Mesenchymal stem cell (in vitro differentiated cells and primary cell): ENCODE data around the gene FOXB2. TPM values are rescaled to one million over a fixed set of nuclear protein-coding genes. Genes with fewer than 3 reads are reported as not detected.

Source experiments
- DNase-seq: peaks from one replicate; pipeline ENCODE4 v3.0.0-alpha.2; 2013
- H2AFZ ChIP-seq: one replicate; pipeline ENCODE4 v1.6.1; 2013; ENCODE audit warnings: low read depth, mild to moderate bottlenecking, control low read depth, inconsistent platforms, low read length, moderate library complexity
- H2AK5ac ChIP-seq: 2 replicates; pipeline ENCODE4 v1.6.1; 2013; ENCODE audit warnings: low read length, moderate library complexity, mild to moderate bottlenecking, inconsistent platforms; ENCODE audit not compliant: severe bottlenecking
- H2BK120ac ChIP-seq: one replicate; pipeline ENCODE4 v1.6.1; 2013; ENCODE audit warnings: low read depth, mild to moderate bottlenecking, inconsistent platforms, low read length, moderate library complexity
- H2BK12ac ChIP-seq, 2 experiments: one replicate each; pipeline ENCODE4 v1.6.1; 2013; ENCODE audit warnings: inconsistent platforms in 2 of 2, low read length in 2 of 2, mild to moderate bottlenecking in 2 of 2, moderate library complexity in 2 of 2, control low read depth in 1 of 2
- H2BK15ac ChIP-seq: one replicate; pipeline ENCODE4 v1.6.1; 2013; ENCODE audit warnings: mild to moderate bottlenecking, low read depth, inconsistent platforms; ENCODE audit not compliant: poor library complexity, severe bottlenecking
- H2BK5ac ChIP-seq: 2 replicates; pipeline ENCODE4 v1.6.1; 2013; ENCODE audit warnings: low read depth, mild to moderate bottlenecking, low read length, control low read depth, inconsistent platforms; ENCODE audit not compliant: poor library complexity, severe bottlenecking
- H3K14ac ChIP-seq, 2 experiments: one replicate each; pipeline ENCODE4 v1.6.1; 2013; ENCODE audit warnings: inconsistent platforms in 2 of 2, low read length in 2 of 2, control low read depth in 1 of 2, mild to moderate bottlenecking in 1 of 2, moderate library complexity in 1 of 2
- H3K18ac ChIP-seq, 2 experiments: one replicate each; pipeline ENCODE4 v1.6.1; 2013; ENCODE audit warnings: inconsistent platforms in 2 of 2, low read length in 2 of 2, control low read depth in 1 of 2, low read depth in 1 of 2, mild to moderate bottlenecking in 1 of 2
- H3K23ac ChIP-seq, 2 experiments: one replicate each; pipeline ENCODE4 v1.6.1; 2013; ENCODE audit warnings: inconsistent platforms in 2 of 2, low read length in 2 of 2, mild to moderate bottlenecking in 2 of 2, moderate library complexity in 2 of 2, control low read depth in 1 of 2
- H3K27ac ChIP-seq: 2 replicates; pipeline ENCODE4 v1.5.1; 2013; ENCODE audit warnings: mild to moderate bottlenecking, moderate library complexity, low read length, control low read depth, inconsistent platforms; ENCODE audit not compliant: poor library complexity, severe bottlenecking
- H3K27me3 ChIP-seq, 2 experiments: 2 replicates each; pipeline versions ENCODE4 v1.6.1 to v1.7.0; 2013; ENCODE audit warnings: low read length in 2 of 2, mild to moderate bottlenecking in 2 of 2, moderate library complexity in 2 of 2, control low read depth in 1 of 2, inconsistent platforms in 1 of 2; ENCODE audit not compliant: control insufficient read depth in 1 of 2, insufficient read depth in 1 of 2
- H3K36me3 ChIP-seq, 2 experiments: 2 replicates each; pipeline versions ENCODE4 v1.6.1 to v1.7.0; 2013; ENCODE audit warnings: low read length in 2 of 2, control low read depth in 1 of 2, inconsistent platforms in 1 of 2, low read depth in 1 of 2, mild to moderate bottlenecking in 1 of 2; ENCODE audit not compliant: insufficient read depth in 2 of 2, control insufficient read depth in 1 of 2
- H3K4ac ChIP-seq, 2 experiments: one replicate each; pipeline ENCODE4 v1.6.1; 2013; ENCODE audit warnings: inconsistent platforms in 2 of 2, low read length in 2 of 2, mild to moderate bottlenecking in 2 of 2, moderate library complexity in 2 of 2, control low read depth in 1 of 2, low read depth in 1 of 2
- H3K4me1 ChIP-seq: 2 replicates; pipeline ENCODE4 v1.6.1; 2013; ENCODE audit warnings: low read depth, low read length, control low read depth; ENCODE audit not compliant: control insufficient read depth, insufficient read depth
- H3K4me2 ChIP-seq: 2 replicates; pipeline ENCODE4 v1.6.1; 2013; ENCODE audit warnings: low read length, mild to moderate bottlenecking, inconsistent platforms; ENCODE audit not compliant: poor library complexity, severe bottlenecking
- H3K4me3 ChIP-seq, 2 experiments: 2 replicates each; pipeline versions ENCODE4 v1.5.1 to v1.7.0; 2013; ENCODE audit warnings: low read length in 2 of 2, mild to moderate bottlenecking in 2 of 2, control low read depth in 1 of 2, low read depth in 1 of 2; ENCODE audit not compliant: insufficient read depth in 1 of 2
- H3K79me1 ChIP-seq: replicated peaks from 2 replicates; pipeline ENCODE4 v1.6.1; 2013; ENCODE audit warnings: mild to moderate bottlenecking, control low read depth, low read length, inconsistent platforms; ENCODE audit not compliant: poor library complexity, severe bottlenecking
- H3K9ac ChIP-seq: 2 replicates; pipeline ENCODE4 v1.7.0; 2013; ENCODE audit warnings: mild to moderate bottlenecking, low read length, moderate library complexity
- H3K9me3 ChIP-seq: 2 replicates; pipeline ENCODE4 v1.7.0; 2013; ENCODE audit warnings: mild to moderate bottlenecking, low read length; ENCODE audit not compliant: control insufficient read depth
- H4K8ac ChIP-seq: one replicate; pipeline ENCODE4 v1.6.1; 2013; ENCODE audit warnings: inconsistent platforms, mild to moderate bottlenecking, low read length, moderate library complexity
- H4K91ac ChIP-seq: one replicate; pipeline ENCODE4 v1.6.1; 2013; ENCODE audit warnings: mild to moderate bottlenecking, low read length, inconsistent platforms
- WGBS: methylation state at CpG from one replicate; pipeline ENCODE4 v1.1.7; 2013; ENCODE audit warnings: mixed read lengths; 5-methylcytosine and 5-hydroxymethylcytosine counted together
- small RNA-seq: library from polyadenylated mRNA; stranded (forward); fragments of <200 nt; extraction: miRNeasy Mini kit (QIAGEN cat#:217004); gene quantifications from one replicate; pipeline ENCODE3, GENCODE V24; 2013; ENCODE audit warnings: low read depth

The FOXB2 gene

GRCh38 chr9:77066388-77066787 lies 46.9 kb downstream of the FOXB2 start:
- Histone ChIP-seq H3K9ac (no peak overlapping the region), H3K27me3 (peaks cover 0 to 5% of the 10 kb centered on the region in 2 experiments), H2BK120ac (no peak overlapping the region), H3K4me1 (peaks cover 1% of the 10 kb centered on the region), H2BK5ac (no peak overlapping the region), H3K36me3 (no peaks in the 10 kb centered on the region), H3K18ac (no peak overlapping the region), H3K4me2 (no peak overlapping the region), H2BK15ac (no peak overlapping the region), H3K27ac (no peak overlapping the region), H3K23ac (no peak overlapping the region), H3K14ac (no peak overlapping the region), H3K4me3 (no peak overlapping the region), H2AK5ac (no peak overlapping the region), H3K4ac (no peak overlapping the region), H3K79me1 (no peaks in the 10 kb centered on the region), H4K91ac (no peak overlapping the region), H2AFZ (no peak overlapping the region), H4K8ac (no peak overlapping the region), H3K9me3 (no peaks in the 10 kb centered on the region), H2BK12ac (no peak overlapping the region)
- WGBS, result 31% methylated on average over 1 of the region's 1 CpG
- DNase-seq, result no peak

Small RNAs within 50 kb of the gene (small RNA-seq; reads per million reads assigned to genes)
- not detected for gene ATP5MFP3
